Transverse colon (tissue), 4 donors: ENCODE results near the gene KRI1. TPM values are rescaled to one million over a fixed set of nuclear protein-coding genes. Genes with fewer than 3 reads are reported as not detected.
"Not testable (repeated sequence)": the region's sequence is repeated elsewhere in the genome, so short reads cannot be mapped to it uniquely, and the experiment has no call there.

ENCODE experiments used
- DNase-seq: peaks from one replicate; pipeline ENCODE4 v3.0.0-alpha.2; 2019
- H3K27ac ChIP-seq, 4 donors: fragments of 200-600 bp; sonication (generic); 2 replicates each; pipeline ENCODE4 v1.5.1; 2016 to 2018; ENCODE audit warnings: inconsistent platforms in 4 of 4
- H3K27me3 ChIP-seq: fragments of 200-600 bp; sonication (generic); 2 replicates; pipeline ENCODE4 v1.5.1; 2017; ENCODE audit warnings: inconsistent platforms
- H3K36me3 ChIP-seq, 4 donors: fragments of 200-600 bp; sonication (generic); 2 replicates each; pipeline ENCODE4 v1.5.1; 2017 to 2019; ENCODE audit warnings: inconsistent platforms in 4 of 4
- H3K4me1 ChIP-seq, 4 donors: fragments of 200-600 bp; sonication (generic); 2 replicates each; pipeline ENCODE4 v1.5.1; 2017 to 2020; ENCODE audit warnings: inconsistent platforms in 4 of 4
- H3K4me3 ChIP-seq, 4 donors: fragments of 200-600 bp; sonication (generic); 1 replicate in 1 of 4; 2 replicates in 3 of 4; pipeline versions ENCODE4 v1.5.1 to v1.6.1; 2017 to 2019; ENCODE audit warnings: inconsistent platforms in 4 of 4
- H3K9me3 ChIP-seq, 2 donors: fragments of 200-600 bp; sonication (generic); 2 replicates each; pipeline ENCODE4 v1.5.1; 2017 to 2019; ENCODE audit warnings: inconsistent platforms in 2 of 2
- CTCF ChIP-seq, 5 experiments: fragments of 200-600 bp in 3 of 5; fragments of 450-650 bp in 2 of 5; sonication (generic) in 3 of 5; IDR thresholded peaks; 1 replicate in 2 of 5; 2 replicates in 3 of 5; pipeline ENCODE4 v1.5.1; 2016 to 2017; ENCODE audit warnings: antibody characterized with exemption in 5 of 5, inconsistent platforms in 3 of 5, mild to moderate bottlenecking in 2 of 5, moderate library complexity in 1 of 5
- EP300 ChIP-seq: sonication (generic); formaldehyde crosslinking; IDR thresholded peaks from one replicate; pipeline ENCODE4 v1.6.1; 2017; ENCODE audit warnings: antibody characterized with exemption, low read depth
- POLR2A ChIP-seq: fragments of 450-650 bp; IDR thresholded peaks from one replicate; pipeline ENCODE4 v1.6.1; 2016; ENCODE audit warnings: antibody characterized with exemption, mild to moderate bottlenecking, moderate library complexity
- POLR2AphosphoS5 ChIP-seq, 3 donors: sonication (generic); formaldehyde crosslinking; IDR thresholded peaks; one replicate each; pipeline ENCODE4 v1.6.1; 2016; ENCODE audit warnings: antibody characterized with exemption in 3 of 3
- WGBS, 2 donors: methylation state at CpG; one replicate each; pipeline ENCODE4 v1.1.5; 2018; ENCODE audit warnings: low coverage in 1 of 2; 5-methylcytosine and 5-hydroxymethylcytosine counted together
- in situ Hi-C, 4 donors: fragments of 200-750 bp; cut with MboI; loops; one replicate each; pipeline versions ENCODE4 v1.15.0 to v1.15.1; 2017; ENCODE audit warnings: low sequenced_read_pairs in 3 of 4, low pct_ligation_motif_present in 1 of 4, low pct_unique_long_range_greater_than_20kb in 1 of 4
- intact Hi-C: fragments of 100-400 bp; cut with DNase I; formaldehyde crosslinking; loops from one replicate; pipeline ENCODE4 v1.15.1; 2023; ENCODE audit warnings: low total_unique reads
- total RNA-seq, 4 donors: library from RNA; depleted of rRNA; stranded (reverse); fragments of >200 nt; gene quantifications; one replicate each; pipeline ENCODE4 v1.1.0, GENCODE V29; 2016

KRI1 gene
- total RNA-seq, 4 donors from 2014 or later = 12.7 to 53.1 (median 27.9) TPM

GRCh38 chr19:10543059-10543419 lies 22.8 kb downstream of the KRI1 start:
- DNase-seq = no peak
- Histone ChIP-seq H3K27me3 (peaks cover 8% of the 10 kb centered on the region), H3K27ac (peak overlapping the region; percentile 92 to 98 (median 96)), H3K4me3 (peak overlapping the region in 3 of 4 donors; percentile 92 to 99 (median 97)), H3K36me3 (peaks cover 0 to 7% (median 0%) of the 10 kb centered on the region in 4 donors), H3K9me3 (no peaks in the 10 kb centered on the region), H3K4me1 (peaks cover 4 to 25% (median 17%) of the 10 kb centered on the region in 4 donors)
- in situ Hi-C loops (no loop called here), intact Hi-C loops (no loop called here)
- WGBS, 2 donors = 48 to 60% methylated on average over 1 to 8 of the region's 8 CpGs
- no peak for TF ChIP-seq CTCF (IDR thresholded peaks at IDR 0.05)
- TF ChIP-seq POLR2A = no peak
- no peak for TF ChIP-seq POLR2AphosphoS5 (IDR thresholded peaks at IDR 0.05)
- no peak for TF ChIP-seq EP300

GRCh38 chr19:10539016-10539415 lies 26.8 kb downstream of the KRI1 start:
- H3K27ac ChIP-seq, in situ Hi-C loops, H3K4me1 ChIP-seq, H3K36me3 ChIP-seq, H3K9me3 ChIP-seq, H3K4me3 ChIP-seq, intact Hi-C loops, DNase-seq: not testable (repeated sequence)
- 59 to 80% methylated on average over 1 to 9 of the region's 9 CpGs for WGBS, 2 donors
- H3K27me3 ChIP-seq = peaks cover 10% of the 10 kb centered on the region

DNA sequence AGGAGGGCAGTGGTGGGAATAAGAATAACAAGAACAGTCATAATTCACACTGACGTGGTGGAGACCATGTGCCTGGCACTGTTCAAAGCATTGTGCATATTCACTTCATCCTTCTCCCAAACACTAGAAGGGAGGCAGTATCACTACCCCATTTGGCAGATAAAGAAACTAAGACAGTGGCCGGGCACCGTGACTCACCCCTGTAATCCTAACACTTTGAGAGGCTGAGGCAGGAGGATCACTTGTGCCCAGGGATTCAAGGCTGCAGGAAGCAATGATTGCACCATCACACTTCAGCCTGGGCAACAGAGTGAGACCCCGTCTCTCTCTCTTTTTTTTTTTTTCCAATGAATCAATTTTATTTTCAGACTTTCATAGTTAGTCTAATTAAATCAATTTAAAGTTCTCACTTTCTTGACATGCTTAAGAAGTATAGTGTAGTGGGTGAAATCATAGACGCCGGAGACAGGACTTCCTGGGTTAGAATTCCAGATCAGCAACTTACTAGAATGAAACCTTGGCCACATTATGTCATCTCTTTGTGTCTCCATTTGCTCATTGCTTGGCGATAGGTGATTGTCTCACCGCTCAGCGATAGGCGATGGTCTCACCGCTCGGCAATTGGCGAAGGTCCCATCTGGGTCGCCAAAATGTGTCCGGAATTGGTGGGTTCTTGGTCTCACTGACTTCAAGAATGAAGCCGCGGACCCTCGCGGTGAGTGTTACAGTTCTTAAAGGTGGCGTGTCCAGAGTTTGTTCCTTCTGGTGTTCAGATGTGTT lies 27.4 kb downstream of the KRI1 start:
- H3K27ac ChIP-seq = no peak overlapping the region
- TF ChIP-seq POLR2AphosphoS5 (IDR thresholded peaks at IDR 0.05) (no peak), EP300 (no peak), CTCF (IDR thresholded peaks at IDR 0.05) (no peak), POLR2A (no peak)
- no peaks in the 10 kb centered on the region for H3K9me3 ChIP-seq
- WGBS, 2 donors = 53 to 66% methylated on average over 4 to 20 of the region's 20 CpGs
- H3K4me1 ChIP-seq = peaks cover 0 to 7% (median 3%) of the 10 kb centered on the region in 4 donors
- H3K4me3 ChIP-seq = no peak overlapping the region
- no peak for DNase-seq
- H3K36me3 ChIP-seq = no peaks in the 10 kb centered on the region
- in situ Hi-C loops = no loop called here
- peaks cover 10% of the 10 kb centered on the region for H3K27me3 ChIP-seq
- intact Hi-C loops = no loop called here

DNA sequence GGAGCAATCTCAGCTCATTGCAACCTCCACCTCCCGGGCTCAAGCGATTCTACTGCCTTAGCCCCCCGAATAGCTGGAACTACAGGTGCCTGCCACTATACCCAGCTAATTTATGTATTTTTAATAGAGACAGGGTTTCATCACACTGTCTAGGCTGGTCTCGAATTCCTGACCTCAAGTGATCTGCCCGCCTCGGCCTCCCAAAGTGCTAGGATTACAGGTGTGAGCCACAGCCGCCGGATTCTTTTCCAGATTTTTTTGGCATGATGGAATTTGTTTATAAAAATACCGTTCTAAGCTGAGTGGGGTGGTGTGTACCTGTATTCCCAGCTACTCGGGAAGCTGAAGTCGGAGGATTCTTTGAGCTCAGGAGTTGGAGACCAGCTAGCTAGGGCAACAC lies 28.1 kb downstream of the KRI1 start:
- intact Hi-C loops = no loop called here
- peaks cover 10% of the 10 kb centered on the region for H3K27me3 ChIP-seq
- no peak overlapping the region for H3K4me3 ChIP-seq
- no peaks in the 10 kb centered on the region for H3K9me3 ChIP-seq
- no peak overlapping the region for H3K27ac ChIP-seq
- DNase-seq = no peak
- in situ Hi-C loops = no loop called here
- 75 to 76% methylated on average over 10 to 11 of the region's 11 CpGs for WGBS, 2 donors
- TF ChIP-seq CTCF (IDR thresholded peaks at IDR 0.05) (no peak), POLR2AphosphoS5 (IDR thresholded peaks at IDR 0.05) (no peak), EP300 (no peak), POLR2A (no peak)
- H3K36me3 ChIP-seq = no peaks in the 10 kb centered on the region
- H3K4me1 ChIP-seq = no peaks in the 10 kb centered on the region
